K562 (cell line): ENCODE data around the gene SEMA4F. TPM values are rescaled to one million over a fixed set of nuclear protein-coding genes. Genes with fewer than 3 reads are reported as not detected.

Experiments
- COPS2 ChIP-seq: fragments of 450-650 bp; conservative IDR thresholded peaks from 2 replicates; pipeline ENCODE4 v1.6.1; 2016; ENCODE audit warnings: mild to moderate bottlenecking, moderate library complexity
- FOS ChIP-seq: IDR thresholded peaks from 3 replicates; pipeline ENCODE4 v1.6.1; 2011; ENCODE audit not compliant: insufficient read length; ENCODE audit errors: extremely low read depth
- FOXA3 ChIP-seq, 2 experiments: fragments of 450-650 bp in 1 of 2; sonication (generic) in 1 of 2; formaldehyde crosslinking; IDR thresholded peaks in 1 of 2; conservative IDR thresholded peaks in 1 of 2; 2 replicates each; pipeline versions ENCODE4 v1.4.0 to v1.8.0; 2020 to 2022; ENCODE audit warnings: mild to moderate bottlenecking in 2 of 2, missing genetic modification reagents in 1 of 2
- GTF2E2 ChIP-seq: fragments of 200-800 bp; sonication (Bioruptor generic); IDR thresholded peaks from 2 replicates; pipeline ENCODE4 v1.6.1; 2016; ENCODE audit warnings: missing genetic modification characterization, missing compliant biosample characterization
- HDAC1 ChIP-seq, 2 experiments: fragments of 450-650 bp; IDR thresholded peaks; 2 replicates each; pipeline ENCODE4 v1.6.1; 2016 to 2017; ENCODE audit warnings: inconsistent platforms in 1 of 2, mild to moderate bottlenecking in 1 of 2, moderate library complexity in 1 of 2
- PHF21A ChIP-seq: fragments of 450-650 bp; IDR thresholded peaks from 2 replicates; pipeline ENCODE4 v1.6.1; 2017; ENCODE audit warnings: low read depth, borderline replicate concordance
- PHTF2 ChIP-seq: fragments of 250-450 bp; sonication (Bioruptor Pico); IDR thresholded peaks from 2 replicates; pipeline ENCODE4 v1.5.0; 2021; ENCODE audit warnings: mild to moderate bottlenecking
- SP1 ChIP-seq: sonication (generic); formaldehyde crosslinking; IDR thresholded peaks from 2 replicates; pipeline ENCODE4 v1.8.1; 2022; ENCODE audit warnings: mild to moderate bottlenecking, missing genetic modification reagents
- STAT5A ChIP-seq: IDR thresholded peaks from 2 replicates; pipeline ENCODE4 v1.6.1; 2012; ENCODE audit warnings: low read length, inconsistent platforms, borderline replicate concordance
- SUPT5H ChIP-seq: fragments of 450-650 bp; IDR thresholded peaks from 2 replicates; pipeline ENCODE4 v1.6.1; 2016
- WHSC1 ChIP-seq: IDR thresholded peaks from one replicate; pipeline ENCODE4 v1.6.1; 2012; ENCODE audit warnings: low read length, control low read depth, inconsistent platforms
- ZBTB17 ChIP-seq: fragments of 450-650 bp; formaldehyde crosslinking; IDR thresholded peaks from 2 replicates; pipeline ENCODE4 v1.4.0; 2020; ENCODE audit warnings: mild to moderate bottlenecking
- ZNF311 ChIP-seq: fragments of 250-450 bp; sonication (Bioruptor Pico); IDR thresholded peaks from 2 replicates; pipeline ENCODE4 v1.4.0; 2020; ENCODE audit warnings: mild to moderate bottlenecking, moderate library complexity
- ZNF407 ChIP-seq: fragments of 450-650 bp; IDR thresholded peaks from 2 replicates; pipeline ENCODE4 v1.6.1; 2016; ENCODE audit warnings: low read depth
- polyA plus RNA-seq, 8 experiments: library from polyadenylated mRNA; depleted of rRNA in 4 of 8; stranded (reverse) in 5 of 8; unstranded in 3 of 8; fragments of >200 nt; fragmentation: Nextera tagmentation in 2 of 8; fragmentation: Illumina TruSeq in 1 of 8; extraction: Ambion mirVana in 2 of 8; extraction: Trizol in 1 of 8; gene quantifications; 2 replicates each; pipeline versions ENCODE4 v1.2.1 to v1.2.3, GENCODE V29; 2011 to 2014; ENCODE audit warnings: inconsistent platforms in 1 of 8, missing spikeins in 1 of 8
- total RNA-seq, 7 experiments: library from RNA; depleted of rRNA in 6 of 7; stranded (reverse); fragments of >200 nt in 6 of 7; fragmentation: Illumina TruSeq in 2 of 7; extraction: Trizol in 2 of 7; gene quantifications; 2 replicates each; pipeline versions ENCODE4 v1.2.1 to v1.2.3, GENCODE V29; 2011 to 2021; ENCODE audit warnings: low replicate concordance in 1 of 7
- TF ChIP-seq, protein P1 (sequence below): sonication (generic); formaldehyde crosslinking; IDR thresholded peaks from 2 replicates; pipeline ENCODE4 v1.8.1; 2023; ENCODE audit warnings: mild to moderate bottlenecking, missing genetic modification reagents, moderate library complexity
- TF ChIP-seq, protein P2 (sequence below): sonication (generic); formaldehyde crosslinking; IDR thresholded peaks from 2 replicates; pipeline ENCODE4 v1.8.0; 2023; ENCODE audit warnings: mild to moderate bottlenecking, missing genetic modification reagents

Gene SEMA4F
- total and polyA plus RNA-seq, 9 of the 15 experiments (the other 6 are each of a cell fraction or from before 2014, with no cell fraction given) = 0.08 to 1.6 (median 0.33) TPM

DNA sequence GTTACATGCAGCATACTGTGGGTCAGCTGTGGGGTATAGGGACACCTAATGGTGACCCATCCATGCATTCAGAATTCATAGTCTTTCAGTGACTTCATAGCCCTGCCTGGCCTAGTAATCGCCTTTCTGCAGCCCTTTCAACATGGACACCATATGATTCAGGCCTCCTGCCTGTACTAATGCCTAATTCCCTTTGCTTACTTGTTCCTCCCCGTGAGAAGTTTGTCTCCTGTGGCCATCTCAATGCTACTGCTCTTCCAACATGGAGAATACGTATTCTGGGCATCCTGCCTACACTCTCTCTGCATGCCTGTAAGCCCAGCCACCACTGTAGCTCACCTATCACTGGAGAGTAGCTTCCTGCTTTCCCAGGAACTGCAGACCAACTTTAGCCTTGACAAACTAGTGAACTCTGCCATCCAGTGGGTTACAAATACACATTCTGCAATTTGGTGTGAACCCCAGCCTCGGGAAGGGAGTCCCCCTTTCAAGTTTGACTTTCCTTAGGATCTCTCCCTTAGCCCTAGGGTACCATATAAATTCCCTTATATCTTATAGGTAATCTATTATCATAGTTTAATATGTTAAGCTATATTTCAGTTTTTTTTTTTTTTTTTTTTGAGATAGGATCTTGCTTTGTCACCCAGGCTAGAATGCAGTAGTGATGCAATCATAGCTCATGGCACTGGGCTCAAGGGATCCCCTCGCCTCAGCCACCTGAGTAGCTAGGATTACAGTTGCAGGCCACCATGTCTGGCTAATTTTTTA, 28.2 kb upstream of the SEMA4F start (continued):
- TF ChIP-seq ZNF407 (no peak), ZBTB17 (CRISPR knock-in tag) (peak; percentile 69; the same call in 1 of the 2 replicates), WHSC1 (no peak), GTF2E2 (tag) (no peak; the same call in 1 of the 2 replicates), HDAC1 (IDR thresholded peaks at IDR 0.05) (no peak), FOS (no peak), COPS2 (no peak), ZNF311 (CRISPR knock-in tag) (no peak; the same call in 1 of the 2 replicates), PHF21A (no peak), SUPT5H (no peak), STAT5A (no peak), SP1 (no peak), PHTF2 (CRISPR knock-in tag) (no peak), FOXA3 (CRISPR knock-in tag; conservative IDR thresholded peaks at IDR 0.05 in 1 of 2, IDR thresholded peaks at IDR 0.05 in 1 of 2) (no peak)
- TF ChIP-seq, protein P1, sequence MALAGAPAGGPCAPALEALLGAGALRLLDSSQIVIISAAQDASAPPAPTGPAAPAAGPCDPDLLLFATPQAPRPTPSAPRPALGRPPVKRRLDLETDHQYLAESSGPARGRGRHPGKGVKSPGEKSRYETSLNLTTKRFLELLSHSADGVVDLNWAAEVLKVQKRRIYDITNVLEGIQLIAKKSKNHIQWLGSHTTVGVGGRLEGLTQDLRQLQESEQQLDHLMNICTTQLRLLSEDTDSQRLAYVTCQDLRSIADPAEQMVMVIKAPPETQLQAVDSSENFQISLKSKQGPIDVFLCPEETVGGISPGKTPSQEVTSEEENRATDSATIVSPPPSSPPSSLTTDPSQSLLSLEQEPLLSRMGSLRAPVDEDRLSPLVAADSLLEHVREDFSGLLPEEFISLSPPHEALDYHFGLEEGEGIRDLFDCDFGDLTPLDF = no peak
- TF ChIP-seq, protein P2, sequence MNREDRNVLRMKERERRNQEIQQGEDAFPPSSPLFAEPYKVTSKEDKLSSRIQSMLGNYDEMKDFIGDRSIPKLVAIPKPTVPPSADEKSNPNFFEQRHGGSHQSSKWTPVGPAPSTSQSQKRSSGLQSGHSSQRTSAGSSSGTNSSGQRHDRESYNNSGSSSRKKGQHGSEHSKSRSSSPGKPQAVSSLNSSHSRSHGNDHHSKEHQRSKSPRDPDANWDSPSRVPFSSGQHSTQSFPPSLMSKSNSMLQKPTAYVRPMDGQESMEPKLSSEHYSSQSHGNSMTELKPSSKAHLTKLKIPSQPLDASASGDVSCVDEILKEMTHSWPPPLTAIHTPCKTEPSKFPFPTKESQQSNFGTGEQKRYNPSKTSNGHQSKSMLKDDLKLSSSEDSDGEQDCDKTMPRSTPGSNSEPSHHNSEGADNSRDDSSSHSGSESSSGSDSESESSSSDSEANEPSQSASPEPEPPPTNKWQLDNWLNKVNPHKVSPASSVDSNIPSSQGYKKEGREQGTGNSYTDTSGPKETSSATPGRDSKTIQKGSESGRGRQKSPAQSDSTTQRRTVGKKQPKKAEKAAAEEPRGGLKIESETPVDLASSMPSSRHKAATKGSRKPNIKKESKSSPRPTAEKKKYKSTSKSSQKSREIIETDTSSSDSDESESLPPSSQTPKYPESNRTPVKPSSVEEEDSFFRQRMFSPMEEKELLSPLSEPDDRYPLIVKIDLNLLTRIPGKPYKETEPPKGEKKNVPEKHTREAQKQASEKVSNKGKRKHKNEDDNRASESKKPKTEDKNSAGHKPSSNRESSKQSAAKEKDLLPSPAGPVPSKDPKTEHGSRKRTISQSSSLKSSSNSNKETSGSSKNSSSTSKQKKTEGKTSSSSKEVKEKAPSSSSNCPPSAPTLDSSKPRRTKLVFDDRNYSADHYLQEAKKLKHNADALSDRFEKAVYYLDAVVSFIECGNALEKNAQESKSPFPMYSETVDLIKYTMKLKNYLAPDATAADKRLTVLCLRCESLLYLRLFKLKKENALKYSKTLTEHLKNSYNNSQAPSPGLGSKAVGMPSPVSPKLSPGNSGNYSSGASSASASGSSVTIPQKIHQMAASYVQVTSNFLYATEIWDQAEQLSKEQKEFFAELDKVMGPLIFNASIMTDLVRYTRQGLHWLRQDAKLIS = no peak
